Vagina (tissue), 2 donors: ENCODE measurements around the gene RASL11B. TPM values are rescaled to one million over a fixed set of nuclear protein-coding genes. Genes with fewer than 3 reads are reported as not detected.

Experiments used
- DNase-seq, 2 donors: peaks; one replicate each; pipeline ENCODE4 v3.0.0-alpha.2; 2017; ENCODE audit errors: extremely low spot score in 2 of 2
- H3K27ac ChIP-seq: fragments of 200-600 bp; sonication (generic); one replicate; pipeline ENCODE4 v1.5.1; 2019
- H3K27me3 ChIP-seq: fragments of 200-600 bp; sonication (generic); one replicate; pipeline ENCODE4 v1.5.1; 2019
- H3K36me3 ChIP-seq, 2 donors: fragments of 200-600 bp; sonication (generic); one replicate each; pipeline ENCODE4 v1.5.1; 2017 to 2019
- H3K4me1 ChIP-seq: fragments of 200-600 bp; sonication (generic); one replicate; pipeline ENCODE4 v1.5.1; 2019
- H3K4me3 ChIP-seq, 2 donors: fragments of 200-600 bp; sonication (generic); 1 replicate in 1 of 2; 2 replicates in 1 of 2; pipeline ENCODE4 v1.5.1; 2016 to 2019
- H3K9me3 ChIP-seq: fragments of 200-600 bp; sonication (generic); one replicate; pipeline ENCODE4 v1.5.1; 2019
- POLR2A ChIP-seq, 2 donors: fragments of 450-650 bp; IDR thresholded peaks; one replicate each; pipeline ENCODE4 v1.6.1; 2017; ENCODE audit warnings: antibody characterized with exemption in 2 of 2, mild to moderate bottlenecking in 2 of 2, moderate library complexity in 2 of 2
- POLR2AphosphoS5 ChIP-seq, 2 donors: sonication (generic); formaldehyde crosslinking; IDR thresholded peaks; one replicate each; pipeline ENCODE4 v1.9.0; 2017; ENCODE audit warnings: antibody characterized with exemption in 2 of 2, mild to moderate bottlenecking in 2 of 2, low read depth in 1 of 2; ENCODE audit not compliant: insufficient read depth in 1 of 2
- intact Hi-C: fragments of 100-400 bp; cut with DNase I; formaldehyde crosslinking; loops from one replicate; pipeline ENCODE4 v1.15.1; 2023
- total RNA-seq: library from RNA; depleted of rRNA; stranded (reverse); fragments of >200 nt; gene quantifications from one replicate; pipeline ENCODE4 v1.2.3, GENCODE V29; 2016
- TF ChIP-seq, protein P1 (sequence below), 3 experiments: fragments of 450-650 bp in 2 of 3; fragments of 200-600 bp in 1 of 3; sonication (generic) in 1 of 3; IDR thresholded peaks; one replicate each; pipeline ENCODE4 v1.5.1; 2017 to 2019; ENCODE audit warnings: antibody characterized with exemption in 3 of 3, mild to moderate bottlenecking in 2 of 3, moderate library complexity in 2 of 3

Gene RASL11B
- total RNA-seq, 1 donor from 2014 or later, result 9.3 TPM

GRCh38 chr4:52843351-52843750 is 18.8 kb upstream of the RASL11B start:
- no peak for TF ChIP-seq POLR2AphosphoS5 (IDR thresholded peaks at IDR 0.05; ENCODE audit: insufficient read depth in 1 of 2, low read depth in 1 of 2)
- TF ChIP-seq, protein P1, sequence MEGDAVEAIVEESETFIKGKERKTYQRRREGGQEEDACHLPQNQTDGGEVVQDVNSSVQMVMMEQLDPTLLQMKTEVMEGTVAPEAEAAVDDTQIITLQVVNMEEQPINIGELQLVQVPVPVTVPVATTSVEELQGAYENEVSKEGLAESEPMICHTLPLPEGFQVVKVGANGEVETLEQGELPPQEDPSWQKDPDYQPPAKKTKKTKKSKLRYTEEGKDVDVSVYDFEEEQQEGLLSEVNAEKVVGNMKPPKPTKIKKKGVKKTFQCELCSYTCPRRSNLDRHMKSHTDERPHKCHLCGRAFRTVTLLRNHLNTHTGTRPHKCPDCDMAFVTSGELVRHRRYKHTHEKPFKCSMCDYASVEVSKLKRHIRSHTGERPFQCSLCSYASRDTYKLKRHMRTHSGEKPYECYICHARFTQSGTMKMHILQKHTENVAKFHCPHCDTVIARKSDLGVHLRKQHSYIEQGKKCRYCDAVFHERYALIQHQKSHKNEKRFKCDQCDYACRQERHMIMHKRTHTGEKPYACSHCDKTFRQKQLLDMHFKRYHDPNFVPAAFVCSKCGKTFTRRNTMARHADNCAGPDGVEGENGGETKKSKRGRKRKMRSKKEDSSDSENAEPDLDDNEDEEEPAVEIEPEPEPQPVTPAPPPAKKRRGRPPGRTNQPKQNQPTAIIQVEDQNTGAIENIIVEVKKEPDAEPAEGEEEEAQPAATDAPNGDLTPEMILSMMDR (IDR thresholded peaks at IDR 0.05), result no peak
- no peak for TF ChIP-seq POLR2A (IDR thresholded peaks at IDR 0.05)
- Histone ChIP-seq H3K36me3 (no peaks in the 10 kb centered on the region), H3K27ac (no peak overlapping the region), H3K4me3 (no peak overlapping the region), H3K4me1 (peaks cover 24% of the 10 kb centered on the region), H3K9me3 (no peaks in the 10 kb centered on the region), H3K27me3 (no peaks in the 10 kb centered on the region)
- DNase-seq, result no peak
- intact Hi-C loops, result no loop called here

GRCh38 chr4:52843958-52844357 is 18.2 kb upstream of the RASL11B start:
- no peaks in the 10 kb centered on the region for H3K36me3 ChIP-seq
- peaks cover 18% of the 10 kb centered on the region for H3K4me1 ChIP-seq
- no peaks in the 10 kb centered on the region for H3K9me3 ChIP-seq
- TF ChIP-seq POLR2AphosphoS5 (IDR thresholded peaks at IDR 0.05; ENCODE audit: insufficient read depth in 1 of 2, low read depth in 1 of 2) (no peak), POLR2A (IDR thresholded peaks at IDR 0.05) (no peak)
- TF ChIP-seq, protein P1 (IDR thresholded peaks at IDR 0.05), result no peak
- no peak overlapping the region for H3K4me3 ChIP-seq
- no peaks in the 10 kb centered on the region for H3K27me3 ChIP-seq
- intact Hi-C loops, result no loop called here
- DNase-seq, result no peak
- H3K27ac ChIP-seq, result no peak overlapping the region

GRCh38 chr4:52844596-52844995 is 17.5 kb upstream of the RASL11B start:
- no peaks in the 10 kb centered on the region for H3K36me3 ChIP-seq
- intact Hi-C loops, result no loop called here
- peaks cover 12% of the 10 kb centered on the region for H3K4me1 ChIP-seq
- H3K9me3 ChIP-seq, result no peaks in the 10 kb centered on the region
- no peaks in the 10 kb centered on the region for H3K27me3 ChIP-seq
- H3K4me3 ChIP-seq, result no peak overlapping the region
- H3K27ac ChIP-seq, result no peak overlapping the region
- no peak for DNase-seq
- TF ChIP-seq POLR2A (IDR thresholded peaks at IDR 0.05), result no peak

GRCh38 chr4:52846502-52846901 is 15.6 kb upstream of the RASL11B start:
- H3K27ac ChIP-seq, result no peak overlapping the region
- intact Hi-C loops, result no loop called here
- TF ChIP-seq, protein P1 (IDR thresholded peaks at IDR 0.05), result no peak
- TF ChIP-seq POLR2AphosphoS5 (IDR thresholded peaks at IDR 0.05; ENCODE audit: insufficient read depth in 1 of 2, low read depth in 1 of 2) (no peak), POLR2A (IDR thresholded peaks at IDR 0.05) (no peak)

DNA sequence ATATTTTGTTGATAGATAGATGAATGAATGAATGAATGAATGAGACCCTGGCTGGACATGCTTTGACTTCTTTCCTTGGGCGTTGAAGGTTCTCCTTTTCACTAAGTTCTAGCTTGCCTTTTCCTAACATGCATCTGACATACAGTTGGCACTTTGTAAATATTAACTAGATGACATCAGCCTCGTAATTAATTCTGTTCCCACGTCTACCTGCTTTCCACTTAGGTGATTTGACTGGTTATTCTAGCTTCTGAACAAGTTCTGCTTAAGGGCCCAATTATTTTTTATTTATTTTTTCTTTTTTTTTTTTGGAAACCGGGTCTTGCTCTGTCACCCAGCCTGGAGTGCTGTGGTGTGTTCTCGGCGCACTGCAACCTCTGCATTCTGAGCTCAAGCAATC is 13.9 kb upstream of the RASL11B start:
- no peak overlapping the region for H3K27ac ChIP-seq

More at GRCh38 chr4:52846502-52846901, 15.6 kb upstream of the RASL11B start:
- no peaks in the 10 kb centered on the region for H3K36me3 ChIP-seq
- no peaks in the 10 kb centered on the region for H3K9me3 ChIP-seq
- H3K4me1 ChIP-seq, result no peaks in the 10 kb centered on the region
- no peaks in the 10 kb centered on the region for H3K27me3 ChIP-seq
- no peak overlapping the region for H3K4me3 ChIP-seq
- DNase-seq, result no peak

More for the DNA sequence above, 13.9 kb upstream of the RASL11B start:
- Histone ChIP-seq H3K36me3 (no peaks in the 10 kb centered on the region), H3K27me3 (no peaks in the 10 kb centered on the region), H3K4me3 (no peak overlapping the region), H3K4me1 (peaks cover 10% of the 10 kb centered on the region), H3K9me3 (no peaks in the 10 kb centered on the region)
- DNase-seq, result no peak
- intact Hi-C loops, result no loop called here
- TF ChIP-seq, protein P1 (IDR thresholded peaks at IDR 0.05), result no peak
- TF ChIP-seq POLR2AphosphoS5 (IDR thresholded peaks at IDR 0.05; ENCODE audit: insufficient read depth in 1 of 2, low read depth in 1 of 2) (no peak), POLR2A (IDR thresholded peaks at IDR 0.05) (no peak)
